ENCODE results near the gene TMEM212. TPM values are rescaled to one million over a fixed set of nuclear protein-coding genes. Genes with fewer than 3 reads are reported as not detected.

Gene TMEM212
- polyA plus RNA-seq (ENCODE audit: insufficient read length in 4 of 4): under 1 TPM in 3 of 4 donors, not detected in 1; 0.09 to 0.21 (median 0.10) TPM

DNA sequence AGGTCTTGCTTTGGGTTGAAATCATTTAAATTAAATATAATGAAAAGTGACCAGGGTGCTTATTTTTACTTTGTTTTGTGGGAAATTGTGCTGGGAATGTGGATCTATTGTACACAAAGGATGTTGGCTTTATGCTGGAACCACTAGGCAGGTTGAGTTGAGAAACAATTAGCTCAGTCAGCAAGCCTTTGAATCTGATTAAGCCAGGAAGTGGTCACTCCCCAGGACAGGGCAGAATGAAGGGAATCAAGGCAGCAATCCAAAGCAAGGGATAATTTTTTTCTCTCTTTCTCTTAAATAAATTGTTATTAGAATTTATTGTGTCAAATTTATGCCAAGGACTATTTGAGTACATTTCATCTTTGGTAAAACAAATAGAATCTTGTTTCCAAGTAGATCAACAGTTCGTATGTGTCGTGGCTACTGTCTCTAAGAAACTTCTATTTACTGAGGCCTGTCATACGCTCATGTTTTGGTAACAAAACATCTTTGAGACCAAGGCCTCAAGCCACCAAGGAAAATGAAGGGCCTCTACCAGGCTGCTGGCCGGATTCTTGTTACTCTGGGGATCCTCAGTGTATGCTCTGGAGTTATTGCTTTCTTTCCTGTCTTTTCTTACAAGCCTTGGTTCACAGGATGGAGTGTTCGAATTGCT lies at the start of gene TMEM212:
Gene TMEM212, plus strand, starts transcription at position 486 of the 655 bp plus-strand sequence. Its CDS starts 35 bp downstream, at position 521.
- DNase-seq (ENCODE audit: low read depth in 4 of 4, low spot score in 3 of 4): no peak

DNA sequence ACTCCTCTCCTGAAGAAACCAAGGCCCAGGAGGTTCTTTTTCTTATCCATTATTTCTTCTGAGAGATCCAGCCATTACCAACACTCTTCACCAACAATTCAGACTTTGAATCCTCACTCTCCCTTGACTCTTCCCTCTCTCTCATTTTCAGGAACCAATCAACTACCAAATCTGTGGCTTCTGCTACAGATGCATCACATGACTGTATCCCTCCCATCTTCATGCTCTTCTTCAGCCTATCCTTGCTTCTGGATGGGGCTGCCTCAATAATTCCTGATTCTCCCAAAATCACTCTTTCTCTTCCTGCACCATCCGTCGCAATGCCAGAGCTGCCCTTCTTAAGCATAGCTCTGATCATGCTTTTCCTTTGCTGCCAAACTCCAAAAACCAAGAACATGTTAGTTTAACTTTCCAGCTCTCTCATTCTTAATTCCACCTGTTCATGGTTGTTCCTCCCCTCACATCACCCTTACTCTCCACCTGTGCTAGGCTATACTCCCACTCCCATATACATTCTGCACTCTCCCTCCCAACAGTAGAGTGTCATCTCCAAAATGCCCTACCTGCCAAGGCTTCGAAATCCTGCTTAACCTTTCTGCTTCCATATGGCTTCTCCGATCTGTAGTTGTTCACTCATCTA lies 46.4 kb upstream of the TMEM212 start:
- no peak for DNase-seq (ENCODE audit: low read depth in 4 of 4, low spot score in 3 of 4)

DNA sequence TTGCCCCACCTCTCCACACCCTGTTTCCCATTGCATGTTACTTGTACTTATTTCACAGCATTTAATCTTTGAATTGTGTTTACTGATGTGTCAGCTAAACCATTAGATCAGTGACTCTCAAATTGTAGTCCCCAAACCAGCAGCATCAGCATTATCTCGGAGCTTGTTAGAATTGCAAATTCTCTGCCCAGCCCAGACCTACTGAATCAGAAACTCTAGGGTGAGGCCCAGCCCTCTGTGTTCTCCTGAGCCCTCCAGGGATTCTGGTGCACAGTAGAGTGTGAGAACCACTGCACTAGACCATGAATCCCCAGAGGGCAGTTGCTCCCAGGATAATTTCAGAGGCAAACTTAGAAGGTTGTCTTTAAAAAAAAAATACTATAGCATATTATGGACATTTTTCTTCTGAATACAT lies 45.9 kb upstream of the TMEM212 start:
- DNase-seq (ENCODE audit: low read depth in 4 of 4, low spot score in 3 of 4): no peak

DNA sequence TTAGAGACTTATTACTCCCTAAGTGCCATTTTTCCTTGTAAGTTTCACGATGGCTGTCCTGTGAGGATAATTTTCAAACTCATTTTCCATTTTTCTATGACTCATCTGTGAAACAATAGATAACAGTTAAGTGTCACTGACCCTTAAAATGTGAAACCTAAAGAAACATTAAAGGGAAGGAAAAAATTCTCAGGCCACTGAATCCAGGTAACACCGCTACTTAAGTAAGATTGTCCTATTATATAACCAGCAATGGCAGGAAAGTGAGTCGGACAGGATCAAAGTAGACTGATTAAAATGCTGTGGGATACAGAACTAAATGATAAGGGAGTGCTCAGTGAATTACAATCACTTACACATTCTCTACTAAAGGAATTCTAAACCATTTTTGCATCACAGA lies 45.3 kb upstream of the TMEM212 start:
- no peak for DNase-seq (ENCODE audit: low read depth in 4 of 4, low spot score in 3 of 4)

DNA sequence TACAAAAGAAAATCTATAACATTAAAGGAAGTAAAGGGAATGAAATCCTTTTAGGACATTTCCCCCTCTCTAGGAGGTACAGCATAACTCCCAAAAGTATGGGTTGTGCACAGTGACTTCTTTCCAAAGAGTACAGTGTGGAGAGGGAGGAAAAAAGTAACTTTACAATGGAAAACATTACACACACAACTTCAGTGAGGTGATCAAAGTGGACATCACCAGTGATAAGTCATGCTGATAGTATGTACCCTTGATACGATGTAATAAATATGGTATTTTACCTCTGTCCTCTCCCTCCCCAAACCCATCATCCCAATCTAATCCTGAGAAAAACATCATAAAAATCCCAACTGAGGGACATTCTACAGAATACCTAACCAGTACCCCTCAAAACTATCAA lies 43.6 kb upstream of the TMEM212 start:
- no peak for DNase-seq (ENCODE audit: low read depth in 4 of 4, low spot score in 3 of 4)

- DNase-seq (ENCODE audit: low read depth in 4 of 4, low spot score in 3 of 4): no peak
Observed at GRCh38 chr3:171801738-171802589, 41.2 kb upstream of the TMEM212 start.

DNA sequence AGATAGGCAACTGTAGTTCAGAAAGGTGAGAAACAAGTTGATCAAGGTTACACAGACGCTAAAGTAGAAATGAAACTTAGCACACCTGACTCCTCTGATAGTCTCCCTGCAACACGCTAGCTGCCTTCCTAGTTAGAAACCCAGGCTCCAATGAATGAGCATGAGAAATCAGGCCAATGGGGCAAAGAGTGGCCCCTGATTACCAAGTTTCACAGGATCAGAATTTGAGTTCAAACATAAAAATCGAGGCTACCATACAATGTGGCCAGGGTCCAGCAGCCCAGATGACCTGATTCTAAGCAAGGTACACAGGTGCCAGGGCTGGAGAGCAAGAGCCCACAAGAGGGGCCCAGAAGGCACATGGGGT lies 40.6 kb upstream of the TMEM212 start:
- DNase-seq (ENCODE audit: low read depth in 4 of 4, low spot score in 3 of 4): no peak

- DNase-seq (ENCODE audit: low read depth in 4 of 4, low spot score in 3 of 4): no peak
Observed at GRCh38 chr3:171803044-171803443, 40.1 kb upstream of the TMEM212 start.

- DNase-seq (ENCODE audit: low read depth in 4 of 4, low spot score in 3 of 4): no peak
Observed at GRCh38 chr3:171804618-171805389, 38.3 kb upstream of the TMEM212 start.

- DNase-seq (ENCODE audit: low read depth in 4 of 4, low spot score in 3 of 4): no peak
Observed at GRCh38 chr3:171805687-171806086, 37.5 kb upstream of the TMEM212 start.

- DNase-seq (ENCODE audit: low read depth in 4 of 4, low spot score in 3 of 4): no peak
Observed at GRCh38 chr3:171806200-171807128, 36.7 kb upstream of the TMEM212 start.

- DNase-seq (ENCODE audit: low read depth in 4 of 4, low spot score in 3 of 4): no peak
Observed at GRCh38 chr3:171807129-171807675, 35.9 kb upstream of the TMEM212 start.

DNA sequence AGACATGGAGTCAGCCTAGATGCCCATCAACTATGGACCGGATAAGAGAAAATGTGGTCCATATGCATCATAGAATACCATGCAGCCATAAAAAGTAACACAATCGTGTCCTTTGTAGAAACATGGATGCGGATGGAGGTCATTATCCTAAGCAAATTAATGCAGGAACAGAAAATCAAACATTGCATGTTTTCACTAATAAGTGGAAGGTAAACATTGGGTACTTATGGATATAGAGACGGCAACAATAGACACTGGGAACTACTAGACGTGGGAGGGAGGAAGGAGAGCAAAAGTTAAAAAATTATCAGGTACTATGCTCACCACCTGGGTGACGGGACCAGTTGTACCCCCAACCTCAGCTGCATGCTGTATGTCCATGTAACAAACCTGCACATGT lies 35.3 kb upstream of the TMEM212 start:
- DNase-seq (ENCODE audit: low read depth in 4 of 4, low spot score in 3 of 4): no peak

- no peak for DNase-seq (ENCODE audit: low read depth in 4 of 4, low spot score in 3 of 4)
Observed at GRCh38 chr3:171809611-171809860, 33.6 kb upstream of the TMEM212 start.

DNA sequence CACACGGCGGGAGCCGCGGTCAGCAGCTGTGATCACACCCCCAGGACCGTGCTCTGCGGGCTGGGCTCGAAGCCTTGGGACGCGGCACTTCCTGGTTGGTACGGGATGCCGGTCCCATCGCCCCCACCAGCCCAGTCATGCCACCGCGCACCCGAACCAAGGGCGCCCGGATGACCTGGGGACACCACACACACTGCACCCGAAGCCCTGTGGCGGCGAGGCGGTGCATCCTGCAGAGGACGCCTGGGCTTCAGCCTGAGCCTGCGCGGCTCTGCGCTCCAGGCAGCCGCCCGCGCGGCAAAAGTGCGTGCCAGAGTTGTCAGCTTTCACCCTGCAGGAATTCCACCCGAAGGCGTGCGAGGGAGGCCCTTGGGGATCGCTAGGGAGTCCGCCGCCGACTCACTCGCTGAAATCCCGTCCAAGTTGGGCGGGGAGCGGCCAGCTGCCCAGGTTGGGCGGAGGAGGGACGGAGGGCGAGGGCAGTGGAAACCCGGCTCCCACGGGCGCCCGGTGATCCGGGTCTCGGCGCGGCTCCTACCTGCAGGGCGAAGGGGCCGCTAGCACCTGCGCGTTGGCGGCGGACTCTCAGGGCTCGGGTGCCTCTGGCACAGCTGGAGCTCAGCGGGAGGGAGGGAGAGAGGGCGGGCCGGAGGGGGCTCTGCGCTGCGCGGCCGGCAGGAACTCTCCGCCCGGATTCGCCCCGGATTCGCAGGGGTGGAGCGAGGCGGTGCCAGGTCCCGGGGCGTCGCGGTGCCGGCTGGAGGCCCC lies 33.1 kb upstream of the TMEM212 start, which contains the start of gene PLD1:
Gene PLD1, minus strand, starts transcription at position 623 of the 768 bp plus-strand sequence. CDS start 72,432 bp downstream, outside the sequence.
- peak in 3 of 4 donors; percentile 49 to 55 (median 54) for DNase-seq (ENCODE audit: low read depth in 4 of 4, low spot score in 3 of 4)

- no peak for DNase-seq (ENCODE audit: low read depth in 4 of 4, low spot score in 3 of 4)
Observed at GRCh38 chr3:171810629-171811294, 32.4 kb upstream of the TMEM212 start.

DNA sequence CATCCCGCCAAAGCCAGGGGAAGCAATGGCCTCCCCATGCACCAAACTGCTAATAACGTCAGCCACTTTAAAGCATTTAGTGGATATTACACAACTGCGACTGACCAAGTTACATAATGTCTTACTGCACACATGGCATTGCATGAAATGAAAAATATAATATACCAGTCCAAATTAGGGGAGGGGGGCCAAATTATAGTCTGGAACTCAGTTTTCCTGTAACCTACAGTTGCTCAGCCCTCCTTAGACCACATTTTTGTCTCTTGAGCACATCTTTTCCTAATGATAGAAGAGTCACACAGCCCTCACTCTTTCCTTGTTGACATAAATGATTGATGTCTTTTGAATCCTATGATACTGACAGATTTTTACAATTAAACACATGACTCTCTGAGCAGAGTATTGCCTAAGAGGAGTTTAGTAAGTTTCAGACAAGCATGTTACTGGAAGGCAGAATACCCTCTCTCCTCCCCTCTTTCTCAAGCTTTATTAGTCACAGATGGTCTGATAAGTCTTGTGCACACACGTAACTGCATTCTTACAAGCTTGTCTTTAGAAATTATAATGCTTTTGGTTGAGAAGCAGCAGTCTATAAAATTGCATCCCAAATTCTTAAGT lies 31.7 kb upstream of the TMEM212 start:
- DNase-seq (ENCODE audit: low read depth in 4 of 4, low spot score in 3 of 4): no peak

- DNase-seq (ENCODE audit: low read depth in 4 of 4, low spot score in 3 of 4): no peak
Observed at GRCh38 chr3:171811913-171812335, 31.2 kb upstream of the TMEM212 start.
